OCI-LY3 (cell line): Measurements from ENCODE around the gene OR12D1.

Experiments used
- H2AFZ ChIP-seq: fragments of 200-600, 300-600 bp; shearing (Covaris generic); 2 replicates; pipeline ENCODE4 v1.6.0; 2014; ENCODE audit warnings: antibody characterized with exemption, low read depth, low read length
- H3K27ac ChIP-seq: fragments of 200-600, 300-600 bp; sonication (generic); 2 replicates; pipeline ENCODE4 v1.5.1; 2014; ENCODE audit warnings: mild to moderate bottlenecking, low read length, moderate library complexity, mixed read lengths
- H3K27me3 ChIP-seq: fragments of 200-600, 300-600 bp; sonication (generic); 2 replicates; pipeline ENCODE4 v1.6.1; 2014; ENCODE audit warnings: low read depth, low read length, mixed read lengths
- H3K36me3 ChIP-seq: fragments of 200-600, 300-600 bp; sonication (generic); replicated peaks from 2 replicates; pipeline ENCODE3; 2014; ENCODE audit warnings: low read depth, low read length, mixed read lengths
- H3K4me1 ChIP-seq: fragments of 300-600, 200-600 bp; sonication (generic); 2 replicates; pipeline ENCODE4 v1.6.1; 2014; ENCODE audit warnings: low read length, mixed read lengths
- H3K4me2 ChIP-seq: fragments of 200-600, 300-600 bp; sonication (generic); 2 replicates; pipeline ENCODE4 v1.6.1; 2014; ENCODE audit warnings: low read length, mixed read lengths
- H3K4me3 ChIP-seq: fragments of 300-600, 200-600 bp; sonication (generic); 2 replicates; pipeline ENCODE4 v1.5.1; 2014; ENCODE audit warnings: antibody characterized with exemption, mild to moderate bottlenecking, low read length, moderate library complexity
- H3K79me2 ChIP-seq: fragments of 300-600, 200-600 bp; shearing (Covaris generic); 2 replicates; pipeline ENCODE4 v1.6.1; 2014; ENCODE audit warnings: mild to moderate bottlenecking, low read length, mixed read lengths
- H3K9ac ChIP-seq: fragments of 300-600, 200-600 bp; shearing (Covaris generic); 2 replicates; pipeline ENCODE4 v1.6.0; 2014; ENCODE audit warnings: mild to moderate bottlenecking, low read length, moderate library complexity
- H3K9me3 ChIP-seq: fragments of 200-600, 300-600 bp; shearing (Covaris generic); 2 replicates; pipeline ENCODE4 v1.6.1; 2014; ENCODE audit warnings: low read length, mixed read lengths; ENCODE audit not compliant: insufficient read depth
- H4K20me1 ChIP-seq: fragments of 200-600, 300-600 bp; sonication (generic); 2 replicates; pipeline ENCODE4 v1.6.1; 2016; ENCODE audit warnings: low read length, mixed read lengths; ENCODE audit not compliant: insufficient read depth
- CTCF ChIP-seq: fragments of 200-600, 300-600 bp; sonication (generic); IDR thresholded peaks from 2 replicates; pipeline ENCODE4 v1.5.1; 2014; ENCODE audit warnings: antibody characterized with exemption, low read length, low read depth
- EZH2phosphoT487 ChIP-seq: fragments of 200-600 bp; shearing (Covaris generic); IDR thresholded peaks from 2 replicates; pipeline ENCODE4 v1.6.1; 2018; ENCODE audit warnings: antibody characterized with exemption, mixed run types, low read depth

Gene OR12D1

GRCh38 chr6:29447670-29448069, 32.9 kb downstream of the OR12D1 start:
- Histone ChIP-seq H3K9me3 (no peaks in the 10 kb centered on the region), H3K4me1 (no peaks in the 10 kb centered on the region), H4K20me1 (no peaks in the 10 kb centered on the region), H2AFZ (no peak overlapping the region), H3K79me2 (no peaks in the 10 kb centered on the region), H3K4me3 (no peak overlapping the region), H3K4me2 (no peak overlapping the region), H3K27me3 (0 out of 2 replicates have a peak, but pooled peaks cover 4% of the 10 kb centered on the region), H3K36me3 (no peaks in the 10 kb centered on the region), H3K9ac (no peak overlapping the region), H3K27ac (no peak overlapping the region)
- TF ChIP-seq CTCF (no peak), EZH2phosphoT487 (no peak)

DNA sequence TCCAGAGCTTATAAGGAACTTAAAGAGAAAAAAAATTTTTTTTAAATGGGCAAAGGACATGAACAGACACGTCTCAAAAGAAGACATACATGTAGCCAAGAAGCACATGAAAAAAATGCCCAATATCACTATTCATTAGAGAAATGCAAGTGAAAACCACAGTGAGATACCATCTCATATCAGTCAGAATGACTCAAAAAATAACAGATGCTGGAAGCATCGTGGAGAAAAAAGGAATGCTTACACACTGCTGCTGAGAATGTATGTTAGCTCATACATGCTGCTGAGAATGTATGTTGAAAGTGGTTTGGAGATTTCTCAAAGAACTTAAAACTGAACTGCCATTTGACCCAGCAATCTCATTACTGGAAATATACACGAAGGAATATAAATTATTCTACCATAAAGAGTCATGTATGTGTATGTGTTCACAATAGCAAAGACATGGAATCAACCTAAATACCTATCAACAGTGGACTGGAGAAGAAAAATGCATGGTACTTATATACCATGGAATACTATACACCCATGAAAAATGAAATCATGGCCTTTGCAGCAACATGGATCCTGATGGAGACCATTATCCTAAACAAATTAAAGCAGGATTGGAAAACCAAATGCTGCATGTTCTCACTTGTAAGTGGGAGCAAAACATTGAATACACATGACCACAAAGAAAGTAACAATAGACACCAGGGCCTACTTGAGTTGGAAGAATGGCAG, 36.9 kb downstream of the OR12D1 start:
- Histone ChIP-seq H3K4me2 (no peak overlapping the region), H3K36me3 (no peaks in the 10 kb centered on the region), H4K20me1 (no peaks in the 10 kb centered on the region), H3K9me3 (no peaks in the 10 kb centered on the region), H3K27ac (no peak overlapping the region), H2AFZ (no peak overlapping the region), H3K79me2 (no peaks in the 10 kb centered on the region), H3K4me3 (no peak overlapping the region), H3K4me1 (no peaks in the 10 kb centered on the region), H3K27me3 (0 out of 2 replicates have a peak, but pooled peaks cover 4% of the 10 kb centered on the region), H3K9ac (no peak overlapping the region)
- TF ChIP-seq CTCF (no peak), EZH2phosphoT487 (no peak)

GRCh38 chr6:29456971-29457370, 42.2 kb downstream of the OR12D1 start, which contains the start of the genes OR11A1 and OR2H1:
TSS of gene OR11A1 (minus strand) at chr6:29457071. CDS start at chr6:29427641, 29,430 bp downstream.
TSS of gene OR2H1 (plus strand) at chr6:29457155. CDS start at chr6:29461770, 4,615 bp downstream.
- H3K4me3 ChIP-seq = no peak within 1 kb of the TSS
- H2AFZ ChIP-seq = no peak within 1 kb of the TSS
- H3K27ac ChIP-seq = no peak within 1 kb of the TSS
- no peaks in the 10 kb centered on the region for H3K36me3 ChIP-seq
- H4K20me1 ChIP-seq = no peaks in the 10 kb centered on the region
- TF ChIP-seq EZH2phosphoT487 (no peak), CTCF (no peak)
- H3K27me3 ChIP-seq = no peaks in the 10 kb centered on the region
- no peak within 1 kb of the TSS for H3K9ac ChIP-seq
- no peaks in the 10 kb centered on the region for H3K9me3 ChIP-seq
- H3K4me2 ChIP-seq = no peak within 1 kb of the TSS
- H3K4me1 ChIP-seq = no peaks in the 10 kb centered on the region
- no peaks in the 10 kb centered on the region for H3K79me2 ChIP-seq

- peaks cover 7% of the 10 kb centered on the region; the same call in 1 of the 2 replicates for H3K4me1 ChIP-seq
- H3K27ac ChIP-seq = no peak overlapping the region
- TF ChIP-seq EZH2phosphoT487 = no peak
- no peak for TF ChIP-seq CTCF
- no peak overlapping the region for H3K4me3 ChIP-seq
- H3K9me3 ChIP-seq = no peaks in the 10 kb centered on the region
- no peaks in the 10 kb centered on the region for H3K36me3 ChIP-seq
- no peaks in the 10 kb centered on the region for H3K79me2 ChIP-seq
- no peak overlapping the region for H2AFZ ChIP-seq
- no peak overlapping the region for H3K9ac ChIP-seq
- H3K27me3 ChIP-seq = no peaks in the 10 kb centered on the region
- no peak overlapping the region for H3K4me2 ChIP-seq
- no peaks in the 10 kb centered on the region for H4K20me1 ChIP-seq
Observed at GRCh38 chr6:29461021-29461814, 46.5 kb downstream of the OR12D1 start.
